Superior temporal gyrus (tissue), 1 donor: ENCODE results near the gene NMT1.

Experiments used
- DNase-seq: peaks from one replicate; pipeline ENCODE4 v3.0.0-alpha.2; 2016; ENCODE audit errors: extremely low spot score

The NMT1 gene

GRCh38 chr17:45104029-45104428 lies 42.9 kb downstream of the NMT1 start:
- no peak for DNase-seq

GRCh38 chr17:45104497-45104896 lies 43.4 kb downstream of the NMT1 start:
- no peak for DNase-seq

- DNase-seq, result no peak
Observed at GRCh38 chr17:45104907-45105624, 43.9 kb downstream of the NMT1 start.

- no peak for DNase-seq
Observed at GRCh38 chr17:45106096-45106495, 45.0 kb downstream of the NMT1 start.

- DNase-seq, result peak; percentile 40
Observed at GRCh38 chr17:45106582-45106981, 45.5 kb downstream of the NMT1 start.

- DNase-seq, result no peak
Observed at GRCh38 chr17:45107293-45108010, 46.3 kb downstream of the NMT1 start.

GRCh38 chr17:45108051-45108450 lies 46.9 kb downstream of the NMT1 start:
- no peak for DNase-seq

- DNase-seq, result no peak
Observed at GRCh38 chr17:45108595-45109521, 47.7 kb downstream of the NMT1 start.

GRCh38 chr17:45110676-45111611 lies 49.8 kb downstream of the NMT1 start:
- DNase-seq, result peak; percentile 33

GRCh38 chr17:45111850-45112249 lies 50.7 kb downstream of the NMT1 start:
- DNase-seq, result no peak

GRCh38 chr17:45112559-45113423 lies 51.7 kb downstream of the NMT1 start:
- no peak for DNase-seq

- DNase-seq, result no peak
Observed at GRCh38 chr17:45113424-45113754, 52.3 kb downstream of the NMT1 start.

- DNase-seq, result no peak
Observed at GRCh38 chr17:45114117-45114932, 53.2 kb downstream of the NMT1 start.

- DNase-seq, result no peak
Observed at GRCh38 chr17:45115015-45115625, 54.0 kb downstream of the NMT1 start.

- peak; percentile 30 for DNase-seq
Observed at GRCh38 chr17:45115871-45116270, 54.8 kb downstream of the NMT1 start.

- DNase-seq, result no peak
Observed at GRCh38 chr17:45116434-45117016, 55.4 kb downstream of the NMT1 start.

GRCh38 chr17:45117334-45117733 lies 56.2 kb downstream of the NMT1 start:
- no peak for DNase-seq

GRCh38 chr17:45117848-45118646 lies 56.9 kb downstream of the NMT1 start:
- DNase-seq, result no peak
